SU-DHL-6 (cell line): Measurements from ENCODE around the gene RIMKLA.

Experiments used
- EZH2phosphoT487 ChIP-seq: fragments of 200-600 bp; sonication (generic), shearing (Covaris generic); conservative IDR thresholded peaks from 2 replicates; pipeline ENCODE4 v1.6.1; 2018; ENCODE audit warnings: mild to moderate bottlenecking, antibody characterized with exemption, low read length, moderate library complexity, mixed read lengths
- TF ChIP-seq, protein P1 (sequence below): fragments of 200-600 bp; sonication (generic); IDR thresholded peaks from one replicate; pipeline ENCODE4 v1.5.1; 2017; ENCODE audit warnings: antibody characterized with exemption, mild to moderate bottlenecking, low read length, moderate library complexity; ENCODE audit not compliant: insufficient read depth, poor library complexity, severe bottlenecking

DNA sequence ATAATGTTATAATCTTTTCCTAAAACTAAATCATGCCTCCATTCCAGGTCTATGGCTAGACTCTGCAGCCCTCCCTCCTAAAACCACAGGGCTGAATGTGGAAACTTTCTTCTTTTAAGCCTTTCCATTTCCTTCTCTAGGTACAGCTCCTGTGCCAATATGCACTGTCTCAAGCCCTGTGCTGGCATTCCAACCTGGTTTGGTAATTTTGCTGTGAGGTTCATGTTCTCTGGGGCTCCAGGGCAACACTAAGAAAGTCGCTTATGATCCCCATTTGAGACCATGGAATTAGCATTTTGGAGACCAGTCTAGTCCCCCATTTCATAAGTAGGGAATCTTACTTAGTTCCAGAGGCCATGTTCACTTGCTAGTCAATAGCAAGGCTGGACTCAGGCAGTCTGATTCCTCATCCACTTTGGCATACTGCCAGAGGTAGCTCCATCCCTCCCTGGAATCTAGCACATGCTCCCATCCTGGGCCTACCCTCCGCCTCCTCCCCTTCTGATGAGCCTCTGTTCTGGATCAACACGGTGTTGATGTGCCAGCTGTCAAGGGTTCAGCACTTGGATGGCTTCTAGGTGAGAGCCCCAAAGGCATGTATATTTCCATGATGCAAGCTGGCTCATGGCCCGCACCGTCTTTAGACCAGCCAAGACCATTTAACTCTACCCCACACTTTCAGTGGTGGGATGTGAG, 38.7 kb downstream of the RIMKLA start:
- TF ChIP-seq, protein P1, sequence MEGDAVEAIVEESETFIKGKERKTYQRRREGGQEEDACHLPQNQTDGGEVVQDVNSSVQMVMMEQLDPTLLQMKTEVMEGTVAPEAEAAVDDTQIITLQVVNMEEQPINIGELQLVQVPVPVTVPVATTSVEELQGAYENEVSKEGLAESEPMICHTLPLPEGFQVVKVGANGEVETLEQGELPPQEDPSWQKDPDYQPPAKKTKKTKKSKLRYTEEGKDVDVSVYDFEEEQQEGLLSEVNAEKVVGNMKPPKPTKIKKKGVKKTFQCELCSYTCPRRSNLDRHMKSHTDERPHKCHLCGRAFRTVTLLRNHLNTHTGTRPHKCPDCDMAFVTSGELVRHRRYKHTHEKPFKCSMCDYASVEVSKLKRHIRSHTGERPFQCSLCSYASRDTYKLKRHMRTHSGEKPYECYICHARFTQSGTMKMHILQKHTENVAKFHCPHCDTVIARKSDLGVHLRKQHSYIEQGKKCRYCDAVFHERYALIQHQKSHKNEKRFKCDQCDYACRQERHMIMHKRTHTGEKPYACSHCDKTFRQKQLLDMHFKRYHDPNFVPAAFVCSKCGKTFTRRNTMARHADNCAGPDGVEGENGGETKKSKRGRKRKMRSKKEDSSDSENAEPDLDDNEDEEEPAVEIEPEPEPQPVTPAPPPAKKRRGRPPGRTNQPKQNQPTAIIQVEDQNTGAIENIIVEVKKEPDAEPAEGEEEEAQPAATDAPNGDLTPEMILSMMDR, result no peak
- no peak for TF ChIP-seq EZH2phosphoT487
